ENCODE measurements around the gene FIBCD1. TPM values are rescaled to one million over a fixed set of nuclear protein-coding genes. Genes with fewer than 3 reads are reported as not detected.

The FIBCD1 gene
- total RNA-seq, 2 experiments from 2014 or later, result not detected

DNA sequence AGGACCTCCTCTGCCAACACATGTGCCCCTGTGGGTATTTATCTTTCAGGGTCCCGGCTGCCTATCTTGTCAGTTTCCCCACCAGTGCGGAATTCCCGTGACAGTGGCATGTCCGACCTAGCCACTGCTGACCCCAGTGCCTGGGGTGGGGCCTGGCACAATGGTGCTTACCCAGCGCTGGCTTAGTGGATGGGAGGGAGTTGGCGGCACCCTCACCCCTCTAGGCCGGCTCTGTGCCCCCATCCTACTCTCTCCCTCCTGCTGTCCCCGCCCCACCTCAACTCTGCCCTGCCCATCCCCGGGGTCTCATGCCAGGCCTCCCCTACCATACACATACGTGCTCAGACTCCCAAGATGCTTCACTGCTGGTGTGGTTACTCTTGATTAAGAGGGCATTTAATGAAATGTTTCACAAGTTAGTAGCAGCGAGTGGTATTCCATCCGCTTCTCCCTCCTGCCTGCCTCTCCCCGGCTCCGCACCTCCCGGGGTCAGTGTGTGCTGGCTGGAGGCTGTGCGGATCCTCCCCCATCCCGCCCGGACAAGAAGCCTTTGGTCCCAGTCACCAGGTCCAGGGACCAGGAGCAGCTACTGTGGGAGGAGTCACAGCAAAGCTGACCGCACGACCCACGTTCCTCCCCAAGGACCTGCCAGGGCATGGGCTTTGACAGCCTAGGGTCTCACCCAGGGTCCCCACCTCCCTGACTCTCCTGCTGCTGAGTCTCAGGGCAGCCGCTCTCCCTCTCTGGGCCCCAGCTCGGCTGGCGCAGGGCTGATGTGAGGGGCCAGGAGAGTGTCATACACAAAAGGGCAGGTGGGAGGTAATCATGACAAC is 32.9 kb downstream of the FIBCD1 start:
- H3K4me3 Mint-ChIP-seq, result no peak overlapping the region
- no peak for DNase-seq
- no peaks in the 10 kb centered on the region for H3K36me3 Mint-ChIP-seq (ENCODE audit: low read depth)
- no peaks in the 10 kb centered on the region for H3K4me1 Mint-ChIP-seq
- H3K9me3 Mint-ChIP-seq, result no peaks in the 10 kb centered on the region
- no peak overlapping the region for H3K27ac Mint-ChIP-seq
- peaks cover 3% of the 10 kb centered on the region for H3K27me3 Mint-ChIP-seq
- CTCF ChIA-PET, result no interaction called here
- POLR2A ChIA-PET, result no interaction called here

- ChIA-PET CTCF (no interaction called here), POLR2A (no interaction called here)
- Mint-ChIP-seq H3K27ac (no peak overlapping the region), H3K27me3 (peaks cover 3% of the 10 kb centered on the region), H3K4me1 (no peaks in the 10 kb centered on the region), H3K9me3 (no peaks in the 10 kb centered on the region), H3K36me3 (ENCODE audit: low read depth) (no peaks in the 10 kb centered on the region), H3K4me3 (no peak overlapping the region)
- no peak for DNase-seq
These were observed 33.7 kb downstream of the FIBCD1 start for GRCh38 chr9:130905125-130905901.

DNA sequence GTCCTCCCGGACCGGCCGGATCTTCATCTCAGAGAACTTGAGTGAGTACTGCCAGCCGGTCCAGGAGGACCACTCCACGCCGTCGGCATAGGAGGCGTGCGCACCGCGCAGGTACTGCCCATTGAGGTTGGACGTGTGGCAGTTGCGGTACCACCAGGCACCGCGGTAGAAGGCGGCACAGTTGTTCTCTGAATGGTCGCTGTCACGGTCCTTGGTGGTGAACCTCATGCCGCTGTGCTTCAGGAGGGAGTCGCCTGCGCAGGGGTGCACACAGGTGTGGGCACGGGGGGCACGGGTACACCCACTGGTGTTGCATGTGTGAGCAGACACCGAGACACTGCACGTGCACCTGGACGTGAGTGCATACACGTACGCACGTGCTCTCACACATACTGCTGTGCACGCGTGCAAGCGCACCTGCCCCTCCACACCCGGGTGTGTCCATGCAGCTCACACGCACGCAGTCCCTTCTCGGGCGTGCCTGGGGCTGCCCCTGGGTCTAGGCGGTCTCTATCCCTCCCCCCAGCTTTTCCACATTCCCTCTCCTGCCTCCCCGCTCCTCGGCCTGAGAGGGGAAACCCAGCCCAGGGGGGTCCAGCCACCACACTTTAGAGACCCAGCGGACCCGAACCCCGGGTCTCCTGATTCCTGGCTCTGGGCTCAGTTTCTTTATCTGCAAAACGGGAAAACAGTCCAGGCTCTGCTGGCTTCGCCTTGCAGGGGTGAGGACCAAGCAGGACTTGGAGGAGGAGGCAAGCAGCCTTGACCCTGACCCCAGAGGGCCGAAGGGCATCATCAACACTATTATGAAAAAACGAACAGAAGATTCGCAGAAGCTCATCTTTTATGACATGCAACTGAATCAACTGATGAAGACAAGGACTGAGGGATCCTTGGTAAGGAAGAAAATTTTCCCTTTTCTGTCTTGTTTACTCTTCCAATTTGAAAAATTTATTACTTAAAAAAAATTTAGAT is 34.7 kb downstream of the FIBCD1 start:
- CTCF ChIA-PET, result interaction anchor here (0.5 kb wide), 1 partner anchor 133 kb away, joined by 4 read pairs; no protein-coding TSS in a partner anchor
- Mint-ChIP-seq H3K4me1 (no peaks in the 10 kb centered on the region), H3K36me3 (ENCODE audit: low read depth) (no peaks in the 10 kb centered on the region), H3K9me3 (no peaks in the 10 kb centered on the region), H3K27ac (no peak overlapping the region), H3K27me3 (peaks cover 3% of the 10 kb centered on the region), H3K4me3 (no peak overlapping the region)
- POLR2A ChIA-PET, result no interaction called here
- no peak for DNase-seq

DNA sequence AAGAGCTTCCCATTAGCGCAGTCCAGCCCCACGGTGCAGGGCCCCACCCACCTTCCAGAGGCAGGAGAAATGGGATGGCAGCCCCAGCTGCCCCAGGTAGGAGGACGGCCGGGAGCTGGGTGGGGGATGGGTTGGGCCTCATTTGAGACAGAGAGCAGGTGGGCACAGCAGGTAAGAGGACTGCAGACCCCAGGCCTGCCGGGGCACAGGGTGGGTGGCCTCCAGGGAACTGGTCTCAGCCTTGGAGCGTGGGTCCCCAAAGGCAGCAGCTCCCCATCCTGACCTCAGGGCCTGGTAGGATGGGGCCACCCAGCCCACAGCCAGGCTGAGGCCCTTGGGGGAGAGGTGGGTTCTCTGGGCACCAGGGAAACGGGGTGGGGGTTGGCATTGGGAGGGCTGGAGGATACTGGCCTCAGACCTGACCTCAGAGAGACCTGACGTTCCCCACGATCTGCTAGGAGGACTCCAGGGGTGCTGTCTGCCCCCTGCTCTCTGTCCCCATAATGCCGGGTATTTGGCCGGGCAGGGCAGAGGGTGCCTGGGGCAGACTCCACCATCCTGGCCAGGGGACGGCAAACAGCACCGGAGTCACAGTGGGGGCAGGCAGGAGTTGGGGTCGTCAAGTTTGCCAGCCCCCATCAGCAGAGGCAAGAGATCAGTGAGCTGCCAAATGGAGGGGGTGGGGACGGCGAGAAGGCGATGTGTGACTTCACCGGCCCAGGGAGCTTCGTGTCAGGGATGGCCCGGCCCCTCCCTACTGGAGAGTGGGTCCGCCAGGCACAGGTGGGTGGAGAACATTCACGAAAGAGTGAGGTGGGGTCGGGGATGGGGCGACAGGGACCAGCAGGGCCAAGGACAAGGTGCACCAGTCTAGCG is 35.6 kb downstream of the FIBCD1 start:
- H3K27ac Mint-ChIP-seq, result no peak overlapping the region
- H3K9me3 Mint-ChIP-seq, result no peaks in the 10 kb centered on the region
- H3K4me3 Mint-ChIP-seq, result no peak overlapping the region
- H3K36me3 Mint-ChIP-seq (ENCODE audit: low read depth), result no peaks in the 10 kb centered on the region
- ChIA-PET CTCF (interaction anchor here (0.5 kb wide), 1 partner anchor 132 kb away, joined by 4 read pairs; no protein-coding TSS in a partner anchor), POLR2A (no interaction called here)
- no peaks in the 10 kb centered on the region for H3K4me1 Mint-ChIP-seq
- DNase-seq, result no peak
- H3K27me3 Mint-ChIP-seq, result peaks cover 3% of the 10 kb centered on the region

- Mint-ChIP-seq H3K27me3 (no peaks in the 10 kb centered on the region), H3K27ac (no peak overlapping the region), H3K4me3 (no peak overlapping the region), H3K9me3 (no peaks in the 10 kb centered on the region), H3K36me3 (ENCODE audit: low read depth) (no peaks in the 10 kb centered on the region), H3K4me1 (no peaks in the 10 kb centered on the region)
- POLR2A ChIA-PET, result no interaction called here
- CTCF ChIA-PET, result no interaction called here
- no peak for DNase-seq
These were observed 36.6 kb downstream of the FIBCD1 start for GRCh38 chr9:130902204-130903185.

DNA sequence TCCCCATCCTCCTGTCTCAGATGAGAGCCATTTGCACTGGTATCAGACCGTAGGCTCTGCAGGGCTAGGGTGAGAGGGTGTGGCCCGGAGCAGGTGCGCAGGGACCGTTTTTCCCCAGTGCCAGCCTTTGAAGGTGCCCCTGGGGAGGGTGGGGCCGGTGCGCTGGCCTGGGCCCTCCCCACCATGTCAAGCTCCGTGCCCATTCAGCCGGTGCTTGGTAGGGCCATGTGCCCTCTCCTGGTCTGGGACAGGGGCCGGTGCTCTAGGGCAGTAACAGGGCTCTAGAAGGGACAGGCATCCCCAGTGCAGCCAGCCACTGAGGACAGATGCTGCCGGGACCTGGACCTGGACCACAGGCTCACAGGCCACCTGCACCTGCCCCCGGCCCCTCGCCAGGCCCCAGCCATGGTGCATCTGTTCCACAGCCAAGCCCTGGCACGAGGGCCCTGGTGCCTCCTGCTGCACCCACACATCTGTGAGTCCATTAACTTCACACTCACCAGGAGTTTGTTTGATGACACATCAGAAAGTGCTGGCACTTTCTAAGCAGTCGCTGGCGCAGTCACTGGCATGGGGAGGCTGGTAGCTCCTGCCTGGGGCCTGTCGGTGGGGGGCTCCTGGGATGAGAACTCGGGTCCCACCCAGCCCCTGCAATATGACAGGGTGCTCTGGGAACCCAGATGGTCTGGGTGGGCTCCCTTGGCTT is 37.4 kb downstream of the FIBCD1 start:
- H3K27ac Mint-ChIP-seq, result no peak overlapping the region
- ChIA-PET POLR2A (no interaction called here), CTCF (interaction anchor here (0.6 kb wide), 1 partner anchor 49 kb away, joined by 4 read pairs; no protein-coding TSS in a partner anchor)
- no peaks in the 10 kb centered on the region for H3K9me3 Mint-ChIP-seq
- H3K27me3 Mint-ChIP-seq, result no peaks in the 10 kb centered on the region
- H3K36me3 Mint-ChIP-seq (ENCODE audit: low read depth), result no peaks in the 10 kb centered on the region
- no peaks in the 10 kb centered on the region for H3K4me1 Mint-ChIP-seq
- DNase-seq, result no peak
- no peak overlapping the region for H3K4me3 Mint-ChIP-seq

DNA sequence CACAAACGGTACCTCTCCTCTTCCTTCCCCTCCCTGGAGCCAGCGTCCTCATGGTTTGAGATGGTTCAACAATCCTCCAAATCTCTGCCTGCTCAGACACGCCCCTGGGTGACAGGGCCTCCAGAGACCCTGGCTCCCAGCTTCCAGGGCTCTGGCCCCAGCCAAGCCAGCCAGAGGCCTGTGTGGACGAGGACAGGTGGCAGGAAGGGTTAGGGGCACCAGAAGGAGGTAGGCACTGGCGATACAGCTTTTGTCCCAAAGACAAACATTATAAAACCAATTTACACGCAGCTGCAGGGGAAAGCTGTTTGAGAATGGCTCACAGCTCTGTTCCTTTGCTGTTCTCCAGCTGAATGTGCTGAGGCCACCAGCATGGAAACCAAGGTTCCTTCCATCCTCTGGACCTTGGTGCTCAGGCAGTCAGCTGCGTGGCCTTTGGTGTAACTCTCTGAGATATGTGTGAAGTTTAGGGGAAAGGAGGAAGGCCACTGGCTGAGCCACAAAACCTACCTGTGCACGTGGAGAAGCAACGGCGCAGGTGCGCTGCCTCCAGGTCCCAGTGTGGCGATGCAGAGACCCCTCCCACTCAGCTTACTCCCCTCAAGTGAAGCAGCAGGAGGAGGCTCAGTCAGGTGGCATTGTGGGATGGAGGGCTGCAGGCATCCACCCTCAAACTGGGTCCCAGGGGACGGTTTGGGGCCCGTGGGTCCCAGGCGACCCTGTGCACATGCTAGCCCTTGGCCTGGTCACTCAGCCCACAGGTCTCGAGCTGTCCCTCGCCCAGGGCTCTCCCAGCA is 38.1 kb downstream of the FIBCD1 start:
- no peak for DNase-seq
- H3K27ac Mint-ChIP-seq, result no peak overlapping the region
- POLR2A ChIA-PET, result no interaction called here

DNA sequence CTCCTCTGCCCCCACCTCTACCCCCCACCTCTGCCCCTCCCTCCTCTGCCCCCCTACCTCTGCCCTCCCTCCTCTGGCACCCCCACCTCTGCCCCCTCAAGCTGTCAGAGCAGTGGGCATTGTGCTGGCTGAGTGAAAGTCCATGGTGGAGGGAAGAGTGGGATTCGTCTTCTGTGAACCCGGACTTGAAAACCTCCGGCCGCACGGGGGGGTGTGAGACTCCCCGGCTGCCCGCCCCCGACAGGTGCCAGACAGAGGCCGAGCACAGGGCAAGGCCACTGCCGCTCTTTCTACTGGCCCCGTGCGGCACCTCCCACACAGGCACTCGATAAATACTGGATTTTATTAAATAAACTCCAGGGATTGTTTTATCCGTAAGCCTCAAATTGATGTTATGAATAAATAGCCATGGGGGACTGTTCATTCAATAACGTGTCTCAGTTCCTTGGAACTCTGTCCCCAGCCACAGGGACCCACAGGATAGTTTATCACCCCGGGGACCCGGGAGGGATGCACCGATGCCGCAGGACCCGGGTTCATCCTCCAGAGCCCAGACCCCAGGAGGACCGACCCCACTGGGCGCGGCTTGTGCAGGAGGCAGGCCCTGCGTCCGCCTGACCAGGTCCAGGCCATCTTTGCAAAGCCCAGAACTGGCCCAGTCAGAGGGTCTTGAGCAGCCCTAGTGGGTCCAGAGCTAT is 39.8 kb downstream of the FIBCD1 start:
- Mint-ChIP-seq H3K9me3 (no peaks in the 10 kb centered on the region), H3K4me1 (no peaks in the 10 kb centered on the region), H3K27me3 (no peaks in the 10 kb centered on the region), H3K4me3 (no peak overlapping the region), H3K27ac (no peak overlapping the region), H3K36me3 (ENCODE audit: low read depth) (no peaks in the 10 kb centered on the region)
- DNase-seq, result no peak
- ChIA-PET POLR2A (interaction anchor here (0.6 kb wide), 1 partner anchor 147 kb away, joined by 4 read pairs; no protein-coding TSS in a partner anchor), CTCF (interaction anchor here (1.3 kb wide), 1 partner anchor 9 kb away, joined by 3 read pairs; no protein-coding TSS in a partner anchor)

More for the DNA sequence above, 38.1 kb downstream of the FIBCD1 start:
- no peaks in the 10 kb centered on the region for H3K9me3 Mint-ChIP-seq
- no peaks in the 10 kb centered on the region for H3K36me3 Mint-ChIP-seq (ENCODE audit: low read depth)
- H3K4me3 Mint-ChIP-seq, result no peak overlapping the region
- H3K27me3 Mint-ChIP-seq, result no peaks in the 10 kb centered on the region
- CTCF ChIA-PET, result interaction anchor here (0.6 to 1.3 kb wide), 2 partner anchors 11 to 459 kb away, joined by 3 read pairs; no protein-coding TSS in a partner anchor
- H3K4me1 Mint-ChIP-seq, result no peaks in the 10 kb centered on the region

DNA sequence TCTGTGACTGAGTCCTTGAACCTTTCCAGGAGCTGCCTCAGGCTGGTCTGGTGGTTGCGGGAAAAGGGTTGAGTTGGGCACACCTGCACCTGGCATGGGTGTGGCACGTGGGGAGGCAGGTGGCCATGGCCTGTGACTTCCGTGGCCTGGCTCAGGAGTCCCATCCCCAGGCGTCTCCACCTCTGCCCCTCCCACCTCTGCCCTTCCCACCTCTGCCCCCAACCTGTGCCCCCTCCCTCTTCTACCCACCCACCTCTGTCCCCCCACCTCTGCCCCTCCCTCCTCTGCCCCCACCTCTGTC is 40.5 kb downstream of the FIBCD1 start:
- Mint-ChIP-seq H3K4me1 (no peaks in the 10 kb centered on the region), H3K27ac (no peak overlapping the region), H3K27me3 (no peaks in the 10 kb centered on the region), H3K9me3 (no peaks in the 10 kb centered on the region), H3K36me3 (ENCODE audit: low read depth) (no peaks in the 10 kb centered on the region), H3K4me3 (no peak overlapping the region)
- POLR2A ChIA-PET, result no interaction called here
- CTCF ChIA-PET, result no interaction called here
- DNase-seq, result no peak

Measured in activated CD4-positive, alpha-beta T cell treated with anti-CD3 and anti-CD28 coated beads, Interleukin-2, amount 10 ng/mL, durations not matched to agents 7 days and 5 days (primary cell).